ENCODE measurements around the gene TRIM59. TPM values are rescaled to one million over a fixed set of nuclear protein-coding genes. Genes with fewer than 3 reads are reported as not detected.

TRIM59 gene
- total and polyA plus RNA-seq, 10 of the 15 experiments (the other 5 are each of a cell fraction or from before 2014, with no cell fraction given) = 14.4 to 105 (median 33.3) TPM

DNA sequence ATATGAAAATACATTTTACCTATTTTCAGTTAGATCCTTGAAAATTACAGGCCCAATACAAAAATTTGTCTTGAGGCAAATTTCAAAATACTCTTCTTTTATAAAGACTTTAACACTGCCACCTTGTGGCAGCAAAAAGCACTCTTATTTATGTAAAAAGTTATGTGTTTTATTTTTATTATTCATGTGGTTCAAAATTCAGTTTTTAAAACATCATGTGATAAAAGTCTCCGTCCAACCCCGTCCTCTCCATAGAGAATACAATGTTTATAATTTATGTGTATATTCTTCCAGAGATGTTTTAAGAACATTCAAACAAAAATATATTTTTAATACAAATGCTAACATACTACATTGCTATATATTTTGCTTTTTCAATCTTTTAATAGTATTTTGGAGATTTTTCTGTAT is 36.9 kb upstream of the TRIM59 start (continued):
- TF ChIP-seq, protein P1, sequence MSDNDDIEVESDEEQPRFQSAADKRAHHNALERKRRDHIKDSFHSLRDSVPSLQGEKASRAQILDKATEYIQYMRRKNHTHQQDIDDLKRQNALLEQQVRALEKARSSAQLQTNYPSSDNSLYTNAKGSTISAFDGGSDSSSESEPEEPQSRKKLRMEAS (IDR thresholded peaks at IDR 0.05; ENCODE audit: low read depth, low read length) = no peak
- TF ChIP-seq, protein P2, sequence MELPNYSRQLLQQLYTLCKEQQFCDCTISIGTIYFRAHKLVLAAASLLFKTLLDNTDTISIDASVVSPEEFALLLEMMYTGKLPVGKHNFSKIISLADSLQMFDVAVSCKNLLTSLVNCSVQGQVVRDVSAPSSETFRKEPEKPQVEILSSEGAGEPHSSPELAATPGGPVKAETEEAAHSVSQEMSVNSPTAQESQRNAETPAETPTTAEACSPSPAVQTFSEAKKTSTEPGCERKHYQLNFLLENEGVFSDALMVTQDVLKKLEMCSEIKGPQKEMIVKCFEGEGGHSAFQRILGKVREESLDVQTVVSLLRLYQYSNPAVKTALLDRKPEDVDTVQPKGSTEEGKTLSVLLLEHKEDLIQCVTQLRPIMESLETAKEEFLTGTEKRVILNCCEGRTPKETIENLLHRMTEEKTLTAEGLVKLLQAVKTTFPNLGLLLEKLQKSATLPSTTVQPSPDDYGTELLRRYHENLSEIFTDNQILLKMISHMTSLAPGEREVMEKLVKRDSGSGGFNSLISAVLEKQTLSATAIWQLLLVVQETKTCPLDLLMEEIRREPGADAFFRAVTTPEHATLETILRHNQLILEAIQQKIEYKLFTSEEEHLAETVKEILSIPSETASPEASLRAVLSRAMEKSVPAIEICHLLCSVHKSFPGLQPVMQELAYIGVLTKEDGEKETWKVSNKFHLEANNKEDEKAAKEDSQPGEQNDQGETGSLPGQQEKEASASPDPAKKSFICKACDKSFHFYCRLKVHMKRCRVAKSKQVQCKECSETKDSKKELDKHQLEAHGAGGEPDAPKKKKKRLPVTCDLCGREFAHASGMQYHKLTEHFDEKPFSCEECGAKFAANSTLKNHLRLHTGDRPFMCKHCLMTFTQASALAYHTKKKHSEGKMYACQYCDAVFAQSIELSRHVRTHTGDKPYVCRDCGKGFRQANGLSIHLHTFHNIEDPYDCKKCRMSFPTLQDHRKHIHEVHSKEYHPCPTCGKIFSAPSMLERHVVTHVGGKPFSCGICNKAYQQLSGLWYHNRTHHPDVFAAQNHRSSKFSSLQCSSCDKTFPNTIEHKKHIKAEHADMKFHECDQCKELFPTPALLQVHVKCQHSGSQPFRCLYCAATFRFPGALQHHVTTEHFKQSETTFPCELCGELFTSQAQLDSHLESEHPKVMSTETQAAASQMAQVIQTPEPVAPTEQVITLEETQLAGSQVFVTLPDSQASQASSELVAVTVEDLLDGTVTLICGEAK (IDR thresholded peaks at IDR 0.05; ENCODE audit: borderline replicate concordance) = no peak
- TF ChIP-seq SP1 (IDR thresholded peaks at IDR 0.05; ENCODE audit: low read depth, low read length) (no peak), RCOR1 (conservative IDR thresholded peaks at IDR 0.05; ENCODE audit: low read depth, low read length) (no peak), GABPA (IDR thresholded peaks at IDR 0.05; ENCODE audit: low read depth) (no peak), BMI1 (IDR thresholded peaks at IDR 0.05; ENCODE audit: borderline replicate concordance) (no peak)
- TF ChIP-seq, protein P3, sequence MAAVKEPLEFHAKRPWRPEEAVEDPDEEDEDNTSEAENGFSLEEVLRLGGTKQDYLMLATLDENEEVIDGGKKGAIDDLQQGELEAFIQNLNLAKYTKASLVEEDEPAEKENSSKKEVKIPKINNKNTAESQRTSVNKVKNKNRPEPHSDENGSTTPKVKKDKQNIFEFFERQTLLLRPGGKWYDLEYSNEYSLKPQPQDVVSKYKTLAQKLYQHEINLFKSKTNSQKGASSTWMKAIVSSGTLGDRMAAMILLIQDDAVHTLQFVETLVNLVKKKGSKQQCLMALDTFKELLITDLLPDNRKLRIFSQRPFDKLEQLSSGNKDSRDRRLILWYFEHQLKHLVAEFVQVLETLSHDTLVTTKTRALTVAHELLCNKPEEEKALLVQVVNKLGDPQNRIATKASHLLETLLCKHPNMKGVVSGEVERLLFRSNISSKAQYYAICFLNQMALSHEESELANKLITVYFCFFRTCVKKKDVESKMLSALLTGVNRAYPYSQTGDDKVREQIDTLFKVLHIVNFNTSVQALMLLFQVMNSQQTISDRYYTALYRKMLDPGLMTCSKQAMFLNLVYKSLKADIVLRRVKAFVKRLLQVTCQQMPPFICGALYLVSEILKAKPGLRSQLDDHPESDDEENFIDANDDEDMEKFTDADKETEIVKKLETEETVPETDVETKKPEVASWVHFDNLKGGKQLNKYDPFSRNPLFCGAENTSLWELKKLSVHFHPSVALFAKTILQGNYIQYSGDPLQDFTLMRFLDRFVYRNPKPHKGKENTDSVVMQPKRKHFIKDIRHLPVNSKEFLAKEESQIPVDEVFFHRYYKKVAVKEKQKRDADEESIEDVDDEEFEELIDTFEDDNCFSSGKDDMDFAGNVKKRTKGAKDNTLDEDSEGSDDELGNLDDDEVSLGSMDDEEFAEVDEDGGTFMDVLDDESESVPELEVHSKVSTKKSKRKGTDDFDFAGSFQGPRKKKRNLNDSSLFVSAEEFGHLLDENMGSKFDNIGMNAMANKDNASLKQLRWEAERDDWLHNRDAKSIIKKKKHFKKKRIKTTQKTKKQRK (IDR thresholded peaks at IDR 0.05; ENCODE audit: low read depth, low read length) = no peak
- TF ChIP-seq, protein P4, sequence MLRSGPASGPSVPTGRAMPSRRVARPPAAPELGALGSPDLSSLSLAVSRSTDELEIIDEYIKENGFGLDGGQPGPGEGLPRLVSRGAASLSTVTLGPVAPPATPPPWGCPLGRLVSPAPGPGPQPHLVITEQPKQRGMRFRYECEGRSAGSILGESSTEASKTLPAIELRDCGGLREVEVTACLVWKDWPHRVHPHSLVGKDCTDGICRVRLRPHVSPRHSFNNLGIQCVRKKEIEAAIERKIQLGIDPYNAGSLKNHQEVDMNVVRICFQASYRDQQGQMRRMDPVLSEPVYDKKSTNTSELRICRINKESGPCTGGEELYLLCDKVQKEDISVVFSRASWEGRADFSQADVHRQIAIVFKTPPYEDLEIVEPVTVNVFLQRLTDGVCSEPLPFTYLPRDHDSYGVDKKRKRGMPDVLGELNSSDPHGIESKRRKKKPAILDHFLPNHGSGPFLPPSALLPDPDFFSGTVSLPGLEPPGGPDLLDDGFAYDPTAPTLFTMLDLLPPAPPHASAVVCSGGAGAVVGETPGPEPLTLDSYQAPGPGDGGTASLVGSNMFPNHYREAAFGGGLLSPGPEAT (IDR thresholded peaks at IDR 0.05; ENCODE audit: low read depth) = no peak
